H9 (cell line): ENCODE results near the gene CCDC126. TPM values are rescaled to one million over a fixed set of nuclear protein-coding genes. Genes with fewer than 3 reads are reported as not detected.

Experiments used
- DNase-seq: peaks from one replicate; pipeline ENCODE4 v3.0.0-alpha.2; 2017
- H2AFZ ChIP-seq: one replicate; pipeline ENCODE4 v1.6.1; 2013; ENCODE audit warnings: mild to moderate bottlenecking, low read length, control low read depth, moderate library complexity
- H2AK5ac ChIP-seq: 2 replicates; pipeline ENCODE4 v1.6.1; 2013; ENCODE audit warnings: low read length, control low read depth, mixed read lengths; ENCODE audit not compliant: insufficient read length
- H2BK120ac ChIP-seq: one replicate; pipeline ENCODE4 v1.6.1; 2013; ENCODE audit warnings: low read depth, mild to moderate bottlenecking, low read length, control low read depth, inconsistent platforms; ENCODE audit not compliant: poor library complexity, severe bottlenecking
- H2BK12ac ChIP-seq: 2 replicates; pipeline ENCODE4 v1.6.1; 2013; ENCODE audit warnings: low read length, control low read depth, mixed read lengths, low read depth; ENCODE audit not compliant: insufficient read length
- H2BK15ac ChIP-seq: 2 replicates; pipeline ENCODE4 v1.6.1; 2013; ENCODE audit warnings: low read depth, low read length, control low read depth
- H2BK20ac ChIP-seq: one replicate; pipeline ENCODE4 v1.6.1; 2013; ENCODE audit warnings: low read depth, mild to moderate bottlenecking, low read length, control low read depth, inconsistent platforms; ENCODE audit not compliant: poor library complexity, severe bottlenecking
- H2BK5ac ChIP-seq: 2 replicates; pipeline ENCODE4 v1.6.1; 2013; ENCODE audit warnings: low read length, control low read depth, mixed read lengths; ENCODE audit not compliant: insufficient read length
- H3K14ac ChIP-seq: 2 replicates; pipeline ENCODE4 v1.6.1; 2013; ENCODE audit warnings: low read length, control low read depth; ENCODE audit not compliant: insufficient read depth
- H3K18ac ChIP-seq: 2 replicates; pipeline ENCODE4 v1.6.1; 2013; ENCODE audit warnings: low read depth, mild to moderate bottlenecking, mixed read lengths, low read length, control low read depth; ENCODE audit not compliant: insufficient read length
- H3K23ac ChIP-seq: 2 replicates; pipeline ENCODE4 v1.6.1; 2013; ENCODE audit warnings: low read length, control low read depth, mixed read lengths, low read depth; ENCODE audit not compliant: insufficient read length
- H3K23me2 ChIP-seq: 2 replicates; pipeline ENCODE4 v1.6.1; 2013; ENCODE audit warnings: low read depth, mild to moderate bottlenecking, mixed read lengths, low read length, control low read depth; ENCODE audit not compliant: insufficient read length, poor library complexity, severe bottlenecking
- H3K27ac ChIP-seq: 2 replicates; pipeline ENCODE4 v1.5.1; 2013; ENCODE audit warnings: low read length, control low read depth, mixed read lengths, low read depth; ENCODE audit not compliant: insufficient read length
- H3K27me3 ChIP-seq: 2 replicates; pipeline ENCODE4 v1.6.1; 2013; ENCODE audit warnings: low read length, control low read depth, inconsistent platforms; ENCODE audit not compliant: insufficient read depth
- H3K4ac ChIP-seq: 2 replicates; pipeline ENCODE4 v1.6.1; 2013; ENCODE audit warnings: low read depth, mild to moderate bottlenecking, control low read depth, inconsistent platforms, low read length, moderate library complexity
- H3K4me1 ChIP-seq: 2 replicates; pipeline ENCODE4 v1.6.1; 2013; ENCODE audit warnings: low read length, control low read depth, inconsistent platforms; ENCODE audit not compliant: insufficient read depth
- H3K4me2 ChIP-seq: 2 replicates; pipeline ENCODE4 v1.6.1; 2013; ENCODE audit warnings: low read length, control low read depth, mixed read lengths; ENCODE audit not compliant: insufficient read length, insufficient read depth
- H3K56ac ChIP-seq: 2 replicates; pipeline ENCODE4 v1.6.1; 2013; ENCODE audit warnings: low read depth, mild to moderate bottlenecking, mixed read lengths, low read length, control low read depth; ENCODE audit not compliant: insufficient read length
- H3K79me1 ChIP-seq: 2 replicates; pipeline ENCODE4 v1.6.1; 2013; ENCODE audit warnings: low read depth, mild to moderate bottlenecking, moderate library complexity, low read length, control low read depth, inconsistent platforms; ENCODE audit not compliant: insufficient read depth, poor library complexity, severe bottlenecking
- H3K79me2 ChIP-seq: 2 replicates; pipeline ENCODE4 v1.6.1; 2013; ENCODE audit warnings: low read length, control low read depth, inconsistent platforms; ENCODE audit not compliant: insufficient read depth
- H3K9ac ChIP-seq: 2 replicates; pipeline ENCODE4 v1.6.1; 2013; ENCODE audit warnings: low read length, control low read depth, mixed read lengths; ENCODE audit not compliant: insufficient read length; ENCODE audit errors: extremely low read depth
- H3K9me3 ChIP-seq: one replicate; pipeline ENCODE4 v1.6.1; 2013; ENCODE audit warnings: low read depth, low read length, inconsistent platforms; ENCODE audit not compliant: control insufficient read depth
- H3T11ph ChIP-seq: one replicate; pipeline ENCODE4 v1.6.1; 2013; ENCODE audit warnings: mild to moderate bottlenecking, low read length, control low read depth, inconsistent platforms
- H4K20me1 ChIP-seq: one replicate; pipeline ENCODE4 v1.6.1; 2013; ENCODE audit not compliant: control insufficient read depth, insufficient read length, insufficient read depth
- H4K5ac ChIP-seq: 2 replicates; pipeline ENCODE4 v1.6.1; 2013; ENCODE audit warnings: low read depth, mild to moderate bottlenecking, mixed read lengths, low read length, control low read depth; ENCODE audit not compliant: insufficient read length
- H4K8ac ChIP-seq: replicated peaks from 2 replicates; pipeline ENCODE4 v1.6.1; 2013; ENCODE audit warnings: low read length, control low read depth, mixed read lengths, low read depth; ENCODE audit not compliant: insufficient read length
- H4K91ac ChIP-seq: 2 replicates; pipeline ENCODE4 v1.6.1; 2013; ENCODE audit warnings: low read depth, mild to moderate bottlenecking, moderate library complexity, mixed read lengths, low read length, control low read depth; ENCODE audit not compliant: insufficient read length
- H3K27ac Mint-ChIP-seq, 3 experiments: 2 replicates in 2 of 3; 3 replicates in 1 of 3; pipeline ENCODE4 v1.8.0; 2020 to 2021; ENCODE audit warnings: mixed read lengths in 3 of 3, mild to moderate bottlenecking in 1 of 3, moderate library complexity in 1 of 3
- H3K27me3 Mint-ChIP-seq: 2 replicates; pipeline ENCODE4 v1.8.0; 2021; ENCODE audit warnings: low read depth, mild to moderate bottlenecking, moderate library complexity, mixed read lengths
- H3K36me3 Mint-ChIP-seq, 3 experiments: 2 replicates in 2 of 3; 3 replicates in 1 of 3; pipeline ENCODE4 v1.8.0; 2020 to 2021; ENCODE audit warnings: low read depth in 3 of 3, mixed read lengths in 3 of 3; ENCODE audit not compliant: insufficient read depth in 1 of 3
- H3K4me1 Mint-ChIP-seq, 2 experiments: 2 replicates each; pipeline ENCODE4 v1.8.0; 2020; ENCODE audit warnings: mixed read lengths in 2 of 2
- H3K4me3 Mint-ChIP-seq, 2 experiments: 2 replicates in 1 of 2; 3 replicates in 1 of 2; pipeline ENCODE4 v1.8.0; 2020 to 2021; ENCODE audit warnings: mild to moderate bottlenecking in 2 of 2, mixed read lengths in 2 of 2, moderate library complexity in 1 of 2
- H3K9me3 Mint-ChIP-seq, 2 experiments: 2 replicates in 1 of 2; 3 replicates in 1 of 2; pipeline ENCODE4 v1.8.0; 2020; ENCODE audit warnings: mild to moderate bottlenecking in 2 of 2, mixed read lengths in 2 of 2, moderate library complexity in 1 of 2
- WGBS: extraction: QIAGEN DNeasy Blood & Tissue Kit; methylation state at CpG from one replicate; pipeline ENCODE4 v1.1.7; 2013; ENCODE audit warnings: missing lambda C conversion rate, low lambda C conversion rate, mixed read lengths; ENCODE audit not compliant: insufficient read length; ENCODE audit errors: extremely low coverage; 5-methylcytosine and 5-hydroxymethylcytosine counted together
- total RNA-seq: library from RNA; stranded (reverse); gene quantifications from 2 replicates; pipeline ENCODE4 v1.2.1, GENCODE V29; 2021
- TF ChIP-seq, protein P1 (sequence below): fragments of 200-600 bp; sonication (generic); conservative IDR thresholded peaks from 3 replicates; pipeline ENCODE4 v1.8.0; 2021; ENCODE audit warnings: antibody characterized with exemption, mild to moderate bottlenecking

The CCDC126 gene
- total RNA-seq, 1 experiment from 2014 or later = 4.0 TPM

DNA sequence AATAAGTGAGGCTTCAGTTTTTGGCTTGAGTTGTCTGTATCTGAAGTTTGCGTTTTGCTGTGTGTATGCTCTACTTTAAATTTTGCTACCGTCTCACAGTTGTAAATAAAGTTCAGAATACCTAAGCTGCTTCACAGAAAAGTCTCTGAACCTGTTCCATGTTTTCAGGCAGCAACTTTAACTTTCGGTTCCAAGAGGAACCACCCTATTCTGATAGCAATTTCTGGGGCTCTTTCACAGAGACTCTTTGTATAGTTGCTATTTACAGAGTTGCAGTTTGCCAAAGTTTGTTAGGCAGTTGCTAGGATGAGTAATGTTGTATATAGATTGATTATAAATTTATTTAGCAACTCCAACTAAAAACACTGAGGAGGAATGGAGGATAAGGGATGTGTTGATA, 88.5 kb downstream of the CCDC126 start:
- no peaks in the 10 kb centered on the region for H3K27me3 Mint-ChIP-seq
- peaks cover 5% of the 10 kb centered on the region; the same call in 1 of the 2 replicates for H3K79me2 ChIP-seq

More for the DNA sequence above, 88.5 kb downstream of the CCDC126 start:
- Histone ChIP-seq H3K18ac (no peak overlapping the region), H4K91ac (no peak overlapping the region), H3K4me1 (no peaks in the 10 kb centered on the region), H4K8ac (no peak overlapping the region), H2BK15ac (no peak overlapping the region), H4K5ac (no peak overlapping the region), H2AFZ (no peak overlapping the region), H3K23me2 (peaks cover 5% of the 10 kb centered on the region), H3K23ac (no peak overlapping the region), H3T11ph (no peak overlapping the region), H3K9me3 (no peaks in the 10 kb centered on the region), H3K27me3 (no peaks in the 10 kb centered on the region), H3K27ac (no peak overlapping the region), H3K4ac (no peak overlapping the region), H3K4me2 (no peak overlapping the region), H3K9ac (no peak overlapping the region), H2BK5ac (no peak overlapping the region), H2BK20ac (no peak overlapping the region), H2BK12ac (no peak overlapping the region), H2BK120ac (no peak overlapping the region), H3K56ac (no peak overlapping the region), H4K20me1 (no peaks in the 10 kb centered on the region), H3K14ac (no peak overlapping the region), H3K79me1 (no peaks in the 10 kb centered on the region), H2AK5ac (no peak overlapping the region)
- DNase-seq = no peak
- WGBS = no CpG with 5 or more reads among the region's 3 CpGs
- H3K4me1 Mint-ChIP-seq = peaks cover 5 to 8% of the 10 kb centered on the region in 2 experiments
- H3K9me3 Mint-ChIP-seq = no peaks in the 10 kb centered on the region
- H3K36me3 Mint-ChIP-seq = peaks cover 25 to 35% (median 31%) of the 10 kb centered on the region in 3 experiments; a peak in 6 of 7 replicates
- TF ChIP-seq, protein P1, sequence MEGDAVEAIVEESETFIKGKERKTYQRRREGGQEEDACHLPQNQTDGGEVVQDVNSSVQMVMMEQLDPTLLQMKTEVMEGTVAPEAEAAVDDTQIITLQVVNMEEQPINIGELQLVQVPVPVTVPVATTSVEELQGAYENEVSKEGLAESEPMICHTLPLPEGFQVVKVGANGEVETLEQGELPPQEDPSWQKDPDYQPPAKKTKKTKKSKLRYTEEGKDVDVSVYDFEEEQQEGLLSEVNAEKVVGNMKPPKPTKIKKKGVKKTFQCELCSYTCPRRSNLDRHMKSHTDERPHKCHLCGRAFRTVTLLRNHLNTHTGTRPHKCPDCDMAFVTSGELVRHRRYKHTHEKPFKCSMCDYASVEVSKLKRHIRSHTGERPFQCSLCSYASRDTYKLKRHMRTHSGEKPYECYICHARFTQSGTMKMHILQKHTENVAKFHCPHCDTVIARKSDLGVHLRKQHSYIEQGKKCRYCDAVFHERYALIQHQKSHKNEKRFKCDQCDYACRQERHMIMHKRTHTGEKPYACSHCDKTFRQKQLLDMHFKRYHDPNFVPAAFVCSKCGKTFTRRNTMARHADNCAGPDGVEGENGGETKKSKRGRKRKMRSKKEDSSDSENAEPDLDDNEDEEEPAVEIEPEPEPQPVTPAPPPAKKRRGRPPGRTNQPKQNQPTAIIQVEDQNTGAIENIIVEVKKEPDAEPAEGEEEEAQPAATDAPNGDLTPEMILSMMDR = no peak
- H3K4me3 Mint-ChIP-seq = no peak overlapping the region
- H3K27ac Mint-ChIP-seq = no peak overlapping the region
